PC-9 (cell line): Measurements from ENCODE around the gene THOC2.
"Not testable (repeated sequence)": the region's sequence is repeated elsewhere in the genome, so short reads cannot be mapped to it uniquely, and the experiment has no call there.

Experiments
- EZH2 ChIP-seq: fragments of 200-600 bp; sonication (generic); IDR thresholded peaks from 2 replicates; pipeline ENCODE4 v1.8.0; 2017; ENCODE audit warnings: antibody characterized with exemption, low read depth
- TF ChIP-seq, protein P1 (sequence below): fragments of 200-600 bp; sonication (generic); conservative IDR thresholded peaks from 2 replicates; pipeline ENCODE4 v1.6.1; 2017; ENCODE audit warnings: mixed run types, antibody characterized with exemption, mild to moderate bottlenecking, moderate library complexity

DNA sequence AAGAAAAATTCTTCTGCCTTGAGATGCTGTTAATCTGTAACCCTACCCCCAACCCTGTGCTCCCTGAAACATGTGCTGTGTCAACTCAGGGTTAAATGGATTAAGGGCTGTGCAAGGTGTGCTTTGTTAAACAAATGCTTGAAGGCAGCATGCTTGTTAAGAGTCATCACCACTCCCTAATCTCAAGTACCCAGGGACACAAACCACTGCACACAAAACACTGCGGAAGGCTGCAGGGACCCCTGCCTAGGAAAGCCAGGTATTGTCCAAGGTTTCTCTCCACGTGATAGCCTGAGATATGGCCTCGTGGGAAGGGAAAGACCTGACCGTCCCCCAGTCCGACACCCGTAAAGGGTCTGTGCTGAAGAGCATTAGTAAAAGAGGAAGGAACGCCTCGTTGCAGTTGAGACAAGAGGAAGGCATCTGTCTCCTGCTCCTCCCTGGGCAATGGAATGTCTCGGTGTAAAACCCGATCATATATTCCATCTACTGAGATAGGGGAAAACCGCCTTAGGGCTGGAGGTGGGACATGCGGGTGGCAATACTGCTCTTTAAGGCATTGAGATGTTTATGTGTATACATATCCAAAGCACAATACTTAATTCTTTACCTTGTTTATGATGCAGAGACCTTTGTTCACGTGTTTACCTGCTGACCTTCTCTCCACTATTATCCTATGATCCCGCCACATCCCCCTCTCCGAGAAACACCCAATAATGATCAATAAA lies 53.0 kb downstream of the THOC2 start:
- TF ChIP-seq, protein P1, sequence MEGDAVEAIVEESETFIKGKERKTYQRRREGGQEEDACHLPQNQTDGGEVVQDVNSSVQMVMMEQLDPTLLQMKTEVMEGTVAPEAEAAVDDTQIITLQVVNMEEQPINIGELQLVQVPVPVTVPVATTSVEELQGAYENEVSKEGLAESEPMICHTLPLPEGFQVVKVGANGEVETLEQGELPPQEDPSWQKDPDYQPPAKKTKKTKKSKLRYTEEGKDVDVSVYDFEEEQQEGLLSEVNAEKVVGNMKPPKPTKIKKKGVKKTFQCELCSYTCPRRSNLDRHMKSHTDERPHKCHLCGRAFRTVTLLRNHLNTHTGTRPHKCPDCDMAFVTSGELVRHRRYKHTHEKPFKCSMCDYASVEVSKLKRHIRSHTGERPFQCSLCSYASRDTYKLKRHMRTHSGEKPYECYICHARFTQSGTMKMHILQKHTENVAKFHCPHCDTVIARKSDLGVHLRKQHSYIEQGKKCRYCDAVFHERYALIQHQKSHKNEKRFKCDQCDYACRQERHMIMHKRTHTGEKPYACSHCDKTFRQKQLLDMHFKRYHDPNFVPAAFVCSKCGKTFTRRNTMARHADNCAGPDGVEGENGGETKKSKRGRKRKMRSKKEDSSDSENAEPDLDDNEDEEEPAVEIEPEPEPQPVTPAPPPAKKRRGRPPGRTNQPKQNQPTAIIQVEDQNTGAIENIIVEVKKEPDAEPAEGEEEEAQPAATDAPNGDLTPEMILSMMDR, result not testable (repeated sequence)
- not testable (repeated sequence) for TF ChIP-seq EZH2
